Skeletal muscle tissue (tissue), 4 donors: Measurements from ENCODE around the gene SNAPC2. TPM values are rescaled to one million over a fixed set of nuclear protein-coding genes. Genes with fewer than 3 reads are reported as not detected.
A peak's percentile ranks its signal among the peaks of the same experiment; 100 is the strongest.

Experiments
- H3K27ac ChIP-seq: one replicate; pipeline ENCODE4 v1.7.0; 2013; ENCODE audit warnings: mild to moderate bottlenecking, low read depth, low read length, inconsistent platforms
- H3K27me3 ChIP-seq, 3 donors: one replicate each; pipeline ENCODE4 v1.7.0; 2013; ENCODE audit warnings: low read length in 3 of 3; ENCODE audit not compliant: control insufficient read depth in 3 of 3, insufficient read depth in 3 of 3
- H3K36me3 ChIP-seq, 3 donors: one replicate each; pipeline ENCODE4 v1.7.0; 2013; ENCODE audit warnings: low read length in 3 of 3; ENCODE audit not compliant: control insufficient read depth in 3 of 3, insufficient read depth in 3 of 3
- H3K4me1 ChIP-seq, 3 donors: one replicate each; pipeline ENCODE4 v1.7.0; 2013; ENCODE audit warnings: low read length in 3 of 3, mild to moderate bottlenecking in 3 of 3; ENCODE audit not compliant: control insufficient read depth in 3 of 3, insufficient read depth in 3 of 3
- H3K4me3 ChIP-seq, 3 donors: one replicate each; pipeline ENCODE4 v1.7.0; 2013; ENCODE audit warnings: low read length in 3 of 3
- H3K9ac ChIP-seq, 3 donors: one replicate each; pipeline ENCODE4 v1.7.0; 2013; ENCODE audit warnings: low read length in 3 of 3, mild to moderate bottlenecking in 3 of 3, moderate library complexity in 2 of 3, low read depth in 1 of 3
- H3K9me3 ChIP-seq, 3 donors: one replicate each; pipeline ENCODE4 v1.7.0; 2013; ENCODE audit warnings: low read length in 3 of 3; ENCODE audit not compliant: control insufficient read depth in 3 of 3
- total RNA-seq: library from RNA; depleted of rRNA; stranded (reverse); fragments of >200 nt; gene quantifications from one replicate; pipeline ENCODE4 v1.2.3, GENCODE V29; 2014
- donor health status: Osteomylitis.

The SNAPC2 gene
- total RNA-seq, 1 donor from 2014 or later: 6.3 TPM

DNA sequence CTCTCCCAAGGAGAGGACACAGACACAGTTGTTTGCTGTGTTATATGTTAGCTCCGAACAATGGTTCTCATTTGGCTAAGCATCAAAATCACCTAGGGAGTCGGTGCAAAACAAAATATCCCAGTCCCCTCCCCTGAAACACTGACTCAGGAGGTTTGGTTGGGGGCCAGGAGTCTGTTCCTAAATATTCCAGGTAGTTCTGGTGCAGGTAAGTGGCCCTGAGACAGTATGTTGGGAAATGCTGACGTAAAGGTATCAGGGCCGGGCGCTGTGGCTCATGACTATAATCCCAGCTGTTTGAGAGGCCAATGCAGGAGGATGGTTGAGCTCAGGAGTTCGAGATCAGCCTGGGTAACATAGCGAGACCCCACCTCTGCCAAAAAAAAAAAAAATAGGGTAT is 18.8 kb upstream of the SNAPC2 start:
- peaks cover 0 to 7% (median 0%) of the 10 kb centered on the region in 3 donors for H3K27me3 ChIP-seq
- no peak overlapping the region for H3K9ac ChIP-seq
- H3K4me3 ChIP-seq: no peak overlapping the region
- H3K27ac ChIP-seq: no peak overlapping the region
- H3K4me1 ChIP-seq: peaks cover 25 to 40% (median 33%) of the 10 kb centered on the region in 3 donors
- peaks cover 4 to 13% (median 10%) of the 10 kb centered on the region in 3 donors for H3K36me3 ChIP-seq
- peaks cover 0 to 2% (median 0%) of the 10 kb centered on the region in 3 donors for H3K9me3 ChIP-seq

DNA sequence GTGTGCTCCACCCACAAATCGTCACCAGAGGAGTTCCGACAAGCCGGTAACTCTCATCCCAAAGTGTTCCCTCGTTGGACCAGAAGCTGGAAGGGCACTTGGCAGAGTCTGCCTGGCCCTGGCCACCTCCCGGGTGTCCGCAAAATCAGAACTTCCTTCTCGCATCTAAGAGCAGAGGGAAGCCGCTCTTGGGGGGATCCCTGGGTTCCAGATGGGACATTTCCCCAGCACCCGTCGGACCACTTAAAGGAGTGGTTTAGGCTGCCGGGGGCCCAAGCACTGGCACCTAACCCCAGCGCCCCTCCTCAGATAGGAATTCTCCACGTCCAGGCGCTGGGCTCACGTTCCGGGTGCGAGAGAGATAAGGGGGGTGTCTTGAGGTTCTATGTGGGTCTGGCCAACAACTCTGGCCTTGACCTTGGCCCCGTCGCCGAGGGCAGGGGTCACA is 17.3 kb upstream of the SNAPC2 start:
- Histone ChIP-seq H3K36me3 (peaks cover 9 to 18% (median 15%) of the 10 kb centered on the region in 3 donors), H3K4me1 (peaks cover 27 to 49% (median 35%) of the 10 kb centered on the region in 3 donors), H3K27ac (peak overlapping the region; percentile 87), H3K9ac (peak overlapping the region; percentile 81 to 92 (median 89)), H3K27me3 (peaks cover 0 to 7% (median 0%) of the 10 kb centered on the region in 3 donors), H3K9me3 (peaks cover 0 to 2% (median 0%) of the 10 kb centered on the region in 3 donors), H3K4me3 (peak overlapping the region; percentile 86 to 97 (median 90))

DNA sequence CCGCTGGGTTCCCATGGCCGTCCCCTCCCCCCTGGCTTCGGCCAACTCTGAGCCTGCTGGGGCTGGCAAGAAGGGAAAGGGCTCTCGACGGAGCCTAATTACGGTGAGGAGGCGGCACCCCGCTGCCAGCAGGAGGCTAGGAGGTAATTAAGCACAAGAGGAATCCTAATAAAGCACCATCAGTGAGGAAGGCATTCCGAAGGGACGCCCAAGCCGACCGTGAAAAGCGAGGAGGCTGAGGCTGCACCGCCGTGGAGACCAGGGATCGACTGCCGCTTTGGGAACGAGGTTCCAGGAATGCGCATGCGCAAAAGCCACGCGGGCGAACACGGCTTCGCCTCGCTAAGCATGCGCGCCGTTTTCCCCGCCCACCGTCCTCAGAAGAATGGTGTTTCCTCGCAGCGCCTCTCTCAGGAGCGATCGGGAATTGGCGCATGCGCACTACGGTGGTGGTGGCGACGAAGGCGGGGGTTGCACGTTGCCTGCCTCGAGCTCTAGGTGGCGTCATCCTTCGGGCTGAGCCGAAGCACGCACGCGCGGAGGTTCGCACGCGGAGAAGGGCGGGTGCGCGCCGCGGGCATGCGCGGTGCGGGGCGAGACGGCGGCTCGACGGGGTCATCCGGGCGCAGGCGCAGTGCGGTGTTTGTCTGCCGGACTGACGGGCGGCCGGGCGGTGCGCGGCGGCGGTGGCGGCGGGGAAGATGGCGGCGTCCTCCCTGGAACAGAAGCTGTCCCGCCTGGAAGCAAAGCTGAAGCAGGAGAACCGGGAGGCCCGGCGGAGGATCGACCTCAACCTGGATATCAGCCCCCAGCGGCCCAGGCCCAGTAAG is 16.7 kb upstream of the SNAPC2 start, which contains the start of gene MAP2K7:
Gene MAP2K7 (plus strand): TSS at position 634 of the 830 bp plus-strand sequence. CDS start 68 bp downstream, at position 702.
- H3K27me3 ChIP-seq: peaks cover 0 to 7% (median 0%) of the 10 kb centered on the region in 3 donors
- H3K4me3 ChIP-seq: peak within 1 kb of the TSS; percentile 88 to 97 (median 91)
- H3K27ac ChIP-seq: peak within 1 kb of the TSS; percentile 87
- peaks cover 27 to 49% (median 35%) of the 10 kb centered on the region in 3 donors for H3K4me1 ChIP-seq
- H3K9me3 ChIP-seq: peaks cover 0 to 2% (median 0%) of the 10 kb centered on the region in 3 donors
- H3K36me3 ChIP-seq: peaks cover 12 to 18% (median 15%) of the 10 kb centered on the region in 3 donors
- peak within 1 kb of the TSS; percentile 81 to 92 (median 89) for H3K9ac ChIP-seq

DNA sequence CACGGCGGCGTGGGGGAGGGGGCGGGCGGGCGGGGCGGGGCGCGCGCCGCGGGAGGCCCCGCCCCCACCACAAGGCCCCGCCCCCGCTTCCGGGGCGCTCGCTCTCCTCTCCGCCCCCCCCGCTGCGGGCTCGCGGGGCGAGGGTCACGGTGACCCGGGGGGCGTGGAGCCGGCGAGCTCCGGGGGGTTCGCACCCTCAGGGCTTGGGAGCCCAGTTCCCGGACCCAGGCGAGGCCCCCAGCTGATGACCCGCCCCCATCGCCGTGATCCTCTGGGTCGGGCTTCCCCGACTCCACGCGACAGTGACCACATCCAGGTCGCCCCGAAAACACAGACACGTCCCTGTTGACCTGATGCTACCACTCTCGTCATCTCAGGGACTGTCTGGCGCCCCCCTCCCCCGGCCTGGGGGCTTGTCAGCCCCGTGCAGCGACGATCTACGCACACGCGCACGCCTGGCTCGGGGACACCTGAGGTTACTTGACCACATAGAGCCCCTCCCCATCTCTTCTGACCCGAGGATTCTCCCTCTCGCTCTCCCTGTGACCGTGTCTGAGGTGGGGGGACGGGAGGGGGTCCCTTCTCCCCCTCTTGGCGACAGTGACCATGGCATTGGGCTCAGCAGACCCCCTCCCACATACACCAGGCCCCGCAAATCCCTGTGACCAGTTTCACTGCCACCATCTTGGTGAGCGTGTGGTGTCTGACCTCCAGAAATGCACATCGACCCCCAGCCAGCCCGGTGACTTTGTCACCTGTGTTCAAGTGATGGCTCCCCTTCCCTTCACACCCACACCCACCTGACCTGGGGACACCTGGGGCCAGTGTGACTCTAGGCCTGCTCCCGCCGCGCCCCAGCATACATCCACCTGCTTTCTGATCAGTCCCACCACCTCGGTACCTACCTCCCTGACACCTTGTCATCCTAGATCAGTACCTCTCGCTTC is 15.8 kb upstream of the SNAPC2 start:
- no peaks in the 10 kb centered on the region for H3K9me3 ChIP-seq
- peaks cover 27 to 49% (median 35%) of the 10 kb centered on the region in 3 donors for H3K4me1 ChIP-seq
- peaks cover 0 to 2% (median 0%) of the 10 kb centered on the region in 3 donors for H3K27me3 ChIP-seq
- H3K4me3 ChIP-seq: peak overlapping the region; percentile 88 to 97 (median 91)
- peaks cover 13 to 18% (median 18%) of the 10 kb centered on the region in 3 donors for H3K36me3 ChIP-seq
- peak overlapping the region; percentile 81 to 89 (median 85) for H3K9ac ChIP-seq
- peak overlapping the region; percentile 66 for H3K27ac ChIP-seq

DNA sequence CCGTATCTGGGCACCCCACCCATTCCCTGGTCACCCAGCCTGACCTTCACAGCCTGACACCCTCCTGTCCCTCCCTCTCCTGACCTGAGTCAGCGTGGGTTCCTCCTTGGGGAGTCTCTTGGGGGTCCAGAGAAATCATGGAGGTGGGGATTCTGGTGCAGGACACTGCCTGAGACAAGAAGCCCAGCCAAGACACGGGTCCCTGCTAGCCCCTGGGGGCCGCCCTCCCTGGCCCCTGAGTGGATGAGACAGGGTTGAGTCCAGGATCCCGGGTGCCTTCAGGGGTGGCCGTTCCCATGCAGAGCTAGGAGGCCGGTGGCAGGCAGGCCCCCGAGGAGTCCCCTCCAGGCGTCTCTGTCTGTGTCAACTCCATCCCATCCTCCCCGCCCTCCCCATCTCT is 14.9 kb upstream of the SNAPC2 start:
- no peaks in the 10 kb centered on the region for H3K9me3 ChIP-seq
- peak overlapping the region in 2 of 3 donors; percentile 81 to 89 for H3K9ac ChIP-seq
- peaks cover 17 to 24% (median 24%) of the 10 kb centered on the region in 3 donors for H3K36me3 ChIP-seq
- H3K4me1 ChIP-seq: peaks cover 26 to 46% (median 33%) of the 10 kb centered on the region in 3 donors
- peak overlapping the region; percentile 23 to 97 (median 91) for H3K4me3 ChIP-seq
- no peaks in the 10 kb centered on the region for H3K27me3 ChIP-seq
- no peak overlapping the region for H3K27ac ChIP-seq

DNA sequence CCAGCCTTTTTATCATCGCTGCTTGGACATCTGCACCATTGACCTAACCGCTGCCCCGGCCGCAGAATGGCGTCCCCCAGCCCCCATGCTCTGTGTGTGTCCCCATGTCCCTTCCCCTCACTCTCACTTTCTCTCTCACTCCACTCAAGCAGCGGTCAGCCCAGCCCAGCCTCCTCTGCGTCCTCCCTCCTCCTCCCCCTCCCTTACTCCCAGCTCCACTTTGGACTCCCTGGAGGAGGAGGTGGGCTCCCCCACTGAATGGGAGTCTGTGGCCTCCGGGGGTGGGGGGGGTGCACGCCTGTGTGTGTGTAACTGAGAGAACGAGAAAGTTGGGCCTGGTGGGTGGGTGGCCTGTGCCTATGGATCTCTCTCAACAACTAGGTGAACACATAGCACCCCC is 14.3 kb upstream of the SNAPC2 start:
- Histone ChIP-seq H3K4me3 (no peak overlapping the region), H3K9ac (peak overlapping the region in 1 of 3 donors; percentile 89), H3K9me3 (no peaks in the 10 kb centered on the region), H3K36me3 (peaks cover 23 to 30% (median 29%) of the 10 kb centered on the region in 3 donors), H3K27ac (no peak overlapping the region), H3K27me3 (no peaks in the 10 kb centered on the region), H3K4me1 (peaks cover 22 to 40% (median 28%) of the 10 kb centered on the region in 3 donors)

DNA sequence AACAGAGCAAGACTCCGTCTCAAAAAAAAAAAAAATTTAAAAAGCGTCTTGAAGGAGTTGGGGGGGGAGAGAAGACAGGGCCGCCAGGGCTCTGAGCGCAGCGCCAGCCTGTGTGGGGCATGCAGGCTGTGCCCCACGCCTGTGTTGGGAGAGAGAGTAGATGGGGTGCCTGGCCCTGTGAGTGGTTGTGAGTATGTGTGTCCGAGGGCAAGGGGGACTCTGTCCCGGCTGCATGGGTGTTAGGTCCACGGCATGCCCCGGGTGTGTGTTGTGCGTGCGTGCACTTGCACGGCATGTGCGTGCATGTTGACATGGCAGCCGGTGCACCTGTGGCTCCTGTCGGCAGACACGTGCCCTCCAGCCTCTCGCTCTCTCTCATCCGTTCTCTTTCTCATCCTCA is 13.0 kb upstream of the SNAPC2 start:
- Histone ChIP-seq H3K9ac (no peak overlapping the region), H3K9me3 (no peaks in the 10 kb centered on the region), H3K4me3 (no peak overlapping the region), H3K4me1 (peaks cover 22 to 40% (median 25%) of the 10 kb centered on the region in 3 donors), H3K27me3 (no peaks in the 10 kb centered on the region), H3K27ac (no peak overlapping the region), H3K36me3 (peaks cover 34 to 41% (median 40%) of the 10 kb centered on the region in 3 donors)

DNA sequence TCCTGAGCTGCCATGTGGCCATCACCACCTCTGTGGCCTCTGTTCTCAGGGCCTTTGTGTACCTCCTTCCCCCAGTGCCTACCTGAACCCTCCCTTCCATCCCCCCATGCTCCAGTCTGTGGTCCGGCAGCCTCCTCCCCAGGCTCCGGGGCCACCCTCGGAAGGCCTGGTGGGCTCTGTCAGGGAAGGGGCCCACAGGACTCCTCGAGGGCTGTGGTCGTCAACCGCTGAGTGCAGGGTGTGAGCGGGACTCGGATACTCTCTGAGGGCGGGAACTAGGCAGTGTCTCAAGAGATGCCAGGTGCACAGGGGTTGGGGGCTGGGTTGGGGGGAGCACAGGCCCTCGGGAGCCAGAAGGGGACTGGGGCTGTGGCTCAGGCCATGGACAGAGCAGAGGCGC is 12.6 kb upstream of the SNAPC2 start:
- peaks cover 22 to 39% (median 24%) of the 10 kb centered on the region in 3 donors for H3K4me1 ChIP-seq
- H3K36me3 ChIP-seq: peaks cover 36 to 44% (median 42%) of the 10 kb centered on the region in 3 donors
- H3K27ac ChIP-seq: no peak overlapping the region

DNA sequence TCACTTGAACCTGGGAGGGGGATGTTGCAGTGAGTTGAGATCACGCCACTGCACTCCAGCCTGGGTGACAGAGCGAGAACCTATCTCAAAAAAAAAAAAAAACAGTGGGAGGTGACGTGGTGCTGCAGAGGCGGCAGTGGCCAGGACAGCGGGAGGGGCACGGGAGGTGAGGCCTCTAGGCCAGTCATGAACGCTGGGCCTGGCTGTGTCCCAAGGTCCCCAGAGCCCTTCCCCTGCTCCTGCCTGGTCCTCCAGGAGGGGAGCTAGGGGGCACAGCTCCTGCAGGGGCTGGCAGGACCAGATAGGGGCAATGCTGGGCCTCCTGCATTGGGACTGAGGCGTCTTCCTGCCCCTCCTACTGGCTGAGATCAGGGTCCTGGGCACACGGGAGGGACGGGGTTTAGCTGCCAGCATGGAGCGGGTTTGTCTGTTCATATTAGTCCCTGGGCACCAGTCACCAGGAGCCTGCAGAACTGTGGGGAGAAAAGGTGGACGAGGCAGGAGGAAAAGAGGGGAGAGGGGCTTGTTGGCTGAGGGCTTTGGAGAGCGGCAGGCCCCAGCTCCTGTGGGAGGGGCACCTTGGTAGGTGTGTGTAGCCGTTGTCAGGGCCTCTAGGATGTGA is 11.9 kb upstream of the SNAPC2 start:
- Histone ChIP-seq H3K4me1 (peaks cover 16 to 33% (median 18%) of the 10 kb centered on the region in 3 donors), H3K27ac (no peak overlapping the region), H3K36me3 (peaks cover 39 to 48% (median 45%) of the 10 kb centered on the region in 3 donors), H3K27me3 (peaks cover 0 to 3% (median 0%) of the 10 kb centered on the region in 3 donors), H3K9me3 (no peaks in the 10 kb centered on the region), H3K4me3 (no peak overlapping the region), H3K9ac (no peak overlapping the region)

More for the DNA sequence above, 12.6 kb upstream of the SNAPC2 start:
- no peak overlapping the region for H3K4me3 ChIP-seq
- peaks cover 0 to under 1% (median 0%) of the 10 kb centered on the region in 3 donors for H3K27me3 ChIP-seq
- no peaks in the 10 kb centered on the region for H3K9me3 ChIP-seq
- H3K9ac ChIP-seq: no peak overlapping the region
